ENCODE measurements around the gene CD52.

Gene CD52

GRCh38 chr1:26315874-26316850 lies 1.6 kb upstream of the CD52 start:
- Histone ChIP-seq H3K27ac (ENCODE audit: extremely low read depth, low read depth, low read length) (no peak overlapping the region), H3K36me3 (ENCODE audit: control insufficient read depth in 2 of 2, insufficient read depth in 1 of 2, low read length in 2 of 2) (no peaks in the 10 kb centered on the region), H3K4me1 (ENCODE audit: control insufficient read depth, insufficient read depth, low read length) (no peaks in the 10 kb centered on the region), H3K4me3 (ENCODE audit: low read depth, low read length) (no peak overlapping the region), H3K9me3 (ENCODE audit: control insufficient read depth, insufficient read depth, low read depth, low read length) (no peaks in the 10 kb centered on the region)
- peak; percentile 80 for TF ChIP-seq ZNF362 (tag by site-specific recombination; IDR thresholded peaks at IDR 0.05)
- no peak for TF ChIP-seq ZNF2 (tag by site-specific recombination; IDR thresholded peaks at IDR 0.05)
- ChIA-PET POLR2A (interaction anchor here (0.7 to 0.9 kb wide), 2 partner anchors 16 to 189 kb away, joined by 4 to 5 read pairs; no protein-coding TSS in a partner anchor), CTCF (interaction anchor here (0.6 to 11.1 kb wide), 5 partner anchors 28 to 574 kb away, joined by 3 to 203 read pairs (median 3); partner anchors contain the start of gene GPN2)

GRCh38 chr1:26317146-26317545 lies 612 bp upstream of the CD52 start:
- POLR2A ChIA-PET, result interaction anchor here (1.2 to 1.7 kb wide), 2 partner anchors 33 to 38 kb away, joined by 3 to 4 read pairs; partner anchors contain the start of gene SH3BGRL3
- Histone ChIP-seq H3K4me1 (ENCODE audit: control insufficient read depth, insufficient read depth, low read length) (no peaks in the 10 kb centered on the region), H3K4me3 (ENCODE audit: low read depth, low read length) (no peak overlapping the region)

More at GRCh38 chr1:26317146-26317545, 612 bp upstream of the CD52 start:
- H3K27ac ChIP-seq (ENCODE audit: extremely low read depth, low read depth, low read length), result no peak overlapping the region
- peaks cover 0 to 4% of the 10 kb centered on the region in 2 experiments; a peak in 1 of 3 replicates for H3K36me3 ChIP-seq (ENCODE audit: control insufficient read depth in 2 of 2, insufficient read depth in 1 of 2, low read length in 2 of 2)
- CTCF ChIA-PET, result interaction anchor here (0.6 to 11.1 kb wide), 8 partner anchors 11 to 127 kb away, joined by 3 to 203 read pairs (median 4); partner anchors contain the start of gene CATSPER4
- TF ChIP-seq ZNF629 (tag by site-specific recombination; IDR thresholded peaks at IDR 0.05) (no peak), ZNF423 (tag by site-specific recombination; IDR thresholded peaks at IDR 0.05) (no peak), ZSCAN23 (tag by site-specific recombination; IDR thresholded peaks at IDR 0.05) (no peak), ZBTB48 (tag by site-specific recombination; IDR thresholded peaks at IDR 0.05) (no peak), ZNF324 (tag by site-specific recombination; IDR thresholded peaks at IDR 0.05) (no peak), ZNF48 (tag by site-specific recombination; IDR thresholded peaks at IDR 0.05) (no peak), ZNF521 (tag by site-specific recombination; IDR thresholded peaks at IDR 0.05) (no peak), ZNF354C (tag by site-specific recombination; IDR thresholded peaks at IDR 0.05; ENCODE audit: borderline replicate concordance, low read depth) (no peak), CTCF (tag by site-specific recombination; IDR thresholded peaks at IDR 0.05) (no peak), ZNF777 (tag by site-specific recombination; IDR thresholded peaks at IDR 0.05; ENCODE audit: borderline replicate concordance) (no peak), ZNF529 (tag by site-specific recombination; IDR thresholded peaks at IDR 0.05; ENCODE audit: insufficient replicate concordance) (no peak), ZSCAN16 (tag by site-specific recombination; IDR thresholded peaks at IDR 0.05) (no peak), SCRT2 (tag by site-specific recombination; IDR thresholded peaks at IDR 0.05) (no peak), ZNF645 (tag by site-specific recombination; IDR thresholded peaks at IDR 0.05) (no peak), ZBTB11 (tag by site-specific recombination; conservative IDR thresholded peaks at IDR 0.05; ENCODE audit: low read depth) (no peak), ZNF560 (tag by site-specific recombination; IDR thresholded peaks at IDR 0.05; ENCODE audit: borderline replicate concordance) (no peak), ZNF10 (tag by site-specific recombination; IDR thresholded peaks at IDR 0.05) (no peak), EGR2 (tag by site-specific recombination; IDR thresholded peaks at IDR 0.05; ENCODE audit: low read depth) (no peak), ZNF37A (tag by site-specific recombination; IDR thresholded peaks at IDR 0.05) (no peak)
- no peaks in the 10 kb centered on the region for H3K9me3 ChIP-seq (ENCODE audit: control insufficient read depth, insufficient read depth, low read depth, low read length)

All from HEK293 (cell line).